Measurements from ENCODE around the gene HTR3B. TPM values are rescaled to one million over a fixed set of nuclear protein-coding genes. Genes with fewer than 3 reads are reported as not detected.

HTR3B gene
- polyA plus RNA-seq, 2 of the 4 experiments (the other 2 are of a cell fraction), result not detected

- no peaks in the 10 kb centered on the region for H3K9me3 ChIP-seq
- no peak overlapping the region for H3K4me2 ChIP-seq
- no peak for TF ChIP-seq ZC3H11A (IDR thresholded peaks at IDR 0.05)
- TF ChIP-seq HOXA7 (CRISPR knock-in tag; IDR thresholded peaks at IDR 0.05), result no peak
- TF ChIP-seq FOSL2 (IDR thresholded peaks at IDR 0.05), result no peak
- TF ChIP-seq FOSL2 (CRISPR knock-in tag; IDR thresholded peaks at IDR 0.05), result no peak
- TF ChIP-seq CHD4 (IDR thresholded peaks at IDR 0.05; ENCODE audit: borderline replicate concordance), result no peak
- no peak for TF ChIP-seq ELK1 (IDR thresholded peaks at IDR 0.05; ENCODE audit: low read depth, low read length)
- no peak for TF ChIP-seq E2F6 (IDR thresholded peaks at IDR 0.05; ENCODE audit: borderline replicate concordance, low read depth)
- CTCF ChIA-PET, result no interaction called here
- 48% methylated on average over 5 of the region's 5 CpGs for WGBS (ENCODE audit: missing lambda C conversion rate)
- FAIRE-seq (no peak), ATAC-seq (peak in 1 of 2 experiments; percentile 32; a peak in 1 of 6 replicates), DNase-seq (ENCODE audit: low read depth in 1 of 2, low spot score in 1 of 2) (no peak)
- no peak overlapping the region for H3K27ac ChIP-seq
- H3K4me3 ChIP-seq, result no peak overlapping the region
- H3K4me1 ChIP-seq, result no peaks in the 10 kb centered on the region
- POLR2A ChIA-PET, result no interaction called here
These were observed 46.9 kb downstream of the HTR3B start for GRCh38 chr11:113951537-113951936.

- H3K27ac ChIP-seq, result no peak overlapping the region
- no peaks in the 10 kb centered on the region for H3K4me1 ChIP-seq
- no peak for DNase-seq (ENCODE audit: low read depth in 1 of 2, low spot score in 1 of 2)
- 56% methylated on average over 9 of the region's 10 CpGs for WGBS (ENCODE audit: missing lambda C conversion rate)
- ChIA-PET CTCF (no interaction called here), POLR2A (no interaction called here)
- no peak overlapping the region for H3K4me2 ChIP-seq
- H3K9me3 ChIP-seq, result no peaks in the 10 kb centered on the region
- TF ChIP-seq PHF8 (IDR thresholded peaks at IDR 0.05; ENCODE audit: borderline replicate concordance, low read depth), result no peak
- TF ChIP-seq ATOH8 (CRISPR knock-in tag; IDR thresholded peaks at IDR 0.05; ENCODE audit: low read depth), result no peak
- TF ChIP-seq HES2 (IDR thresholded peaks at IDR 0.05), result no peak
- no peak for TF ChIP-seq EHF (CRISPR knock-in tag; IDR thresholded peaks at IDR 0.05)
- TF ChIP-seq RAD21 (conservative IDR thresholded peaks at IDR 0.05 in 1 of 2, IDR thresholded peaks at IDR 0.05 in 1 of 2), result no peak
- no peak for TF ChIP-seq RCOR1 (IDR thresholded peaks at IDR 0.05; ENCODE audit: low read depth, low read length)
- no peak for TF ChIP-seq GATA3 (IDR thresholded peaks at IDR 0.05; ENCODE audit: borderline replicate concordance)
- 0 out of 6 replicates have a peak, but pooled peaks of 1 of the 2 experiments have one; percentile 24 for ATAC-seq
- FAIRE-seq, result no peak
- no peak overlapping the region for H3K4me3 ChIP-seq
These were observed 47.5 kb downstream of the HTR3B start for GRCh38 chr11:113952070-113952469.

GRCh38 chr11:113952588-113952987 lies 48.0 kb downstream of the HTR3B start:
- H3K4me3 ChIP-seq, result no peak overlapping the region
- 62% methylated on average over 10 of the region's 10 CpGs for WGBS (ENCODE audit: missing lambda C conversion rate)
- CTCF ChIA-PET, result no interaction called here
- POLR2A ChIA-PET, result no interaction called here
- no peak for TF ChIP-seq MAZ (IDR thresholded peaks at IDR 0.05; ENCODE audit: borderline replicate concordance, low read depth, low read length)
- no peak for TF ChIP-seq USF2 (IDR thresholded peaks at IDR 0.05)
- no peak for TF ChIP-seq ZFP36 (IDR thresholded peaks at IDR 0.05; ENCODE audit: borderline replicate concordance, partially characterized antibody)
- TF ChIP-seq JUN (IDR thresholded peaks at IDR 0.05), result no peak
- FAIRE-seq (no peak), ATAC-seq (no peak), DNase-seq (ENCODE audit: low read depth in 1 of 2, low spot score in 1 of 2) (no peak)
- H3K4me1 ChIP-seq, result no peaks in the 10 kb centered on the region
- H3K4me2 ChIP-seq, result no peak overlapping the region
- no peaks in the 10 kb centered on the region for H3K9me3 ChIP-seq
- no peak overlapping the region for H3K27ac ChIP-seq
